Measurements from ENCODE around the gene ASXL1. TPM values are rescaled to one million over a fixed set of nuclear protein-coding genes. Genes with fewer than 3 reads are reported as not detected.

ASXL1 gene
- total and polyA plus RNA-seq, 2 donors from 2014 or later, result 16.2 to 71.1 TPM

- Histone ChIP-seq H3K27ac (ENCODE audit: low read depth in 2 of 2, low read length in 2 of 2) (no peak overlapping the region), H3K4me1 (ENCODE audit: control insufficient read depth in 2 of 3, insufficient read depth in 2 of 3, low read depth in 1 of 3, low read length in 3 of 3) (peaks cover 2 to 33% (median 6%) of the 10 kb centered on the region in 3 donors), H3K9ac (ENCODE audit: low read length in 3 of 3) (no peak overlapping the region), H3K36me3 (ENCODE audit: control insufficient read depth in 2 of 3, insufficient read depth in 3 of 3, low read length in 3 of 3) (peaks cover 3 to 5% (median 3%) of the 10 kb centered on the region in 3 donors), H3K4me3 (ENCODE audit: low read length in 3 of 3) (no peak overlapping the region), H3K27me3 (ENCODE audit: control insufficient read depth, insufficient read depth, low read length) (no peaks in the 10 kb centered on the region), H3K9me3 (ENCODE audit: control insufficient read depth in 2 of 3, insufficient read depth in 1 of 3, low read length in 3 of 3) (no peaks in the 10 kb centered on the region)
- no peak for TF ChIP-seq CTCF (IDR thresholded peaks at IDR 0.05; ENCODE audit: borderline replicate concordance, extremely low read depth, insufficient read depth)
- no peak for FAIRE-seq
- no peak for DNase-seq
- intact Hi-C loops (cut with DNase I), result no loop called here
These were observed 7.4 kb downstream of the ASXL1 start for GRCh38 chr20:32365564-32365963.

DNA sequence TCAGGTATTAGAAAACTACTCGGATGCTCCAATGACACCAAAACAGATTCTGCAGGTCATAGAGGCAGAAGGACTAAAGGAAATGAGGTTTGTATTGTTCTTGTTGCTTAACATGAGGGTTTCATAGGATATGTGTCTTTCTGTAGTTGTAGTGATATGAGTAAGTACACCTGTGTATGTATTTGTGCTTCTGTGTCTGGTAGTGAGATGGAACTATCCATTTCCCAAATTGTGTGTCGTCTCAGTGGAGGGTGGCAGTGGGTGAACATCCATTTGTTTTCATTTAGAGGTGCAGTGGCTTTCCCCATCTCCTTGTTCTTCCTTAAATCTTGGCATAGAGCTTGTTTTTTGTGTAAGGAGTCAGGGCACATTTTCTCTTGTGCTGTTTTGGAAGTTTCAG, 8.2 kb downstream of the ASXL1 start:
- FAIRE-seq, result no peak
- Histone ChIP-seq H3K4me3 (ENCODE audit: low read length in 3 of 3) (no peak overlapping the region), H3K4me1 (ENCODE audit: control insufficient read depth in 2 of 3, insufficient read depth in 2 of 3, low read depth in 1 of 3, low read length in 3 of 3) (peaks cover 0 to 30% (median 2%) of the 10 kb centered on the region in 3 donors), H3K9me3 (ENCODE audit: control insufficient read depth in 2 of 3, insufficient read depth in 1 of 3, low read length in 3 of 3) (no peaks in the 10 kb centered on the region), H3K27me3 (ENCODE audit: control insufficient read depth, insufficient read depth, low read length) (no peaks in the 10 kb centered on the region), H3K36me3 (ENCODE audit: control insufficient read depth in 2 of 3, insufficient read depth in 3 of 3, low read length in 3 of 3) (peaks cover 3 to 5% (median 3%) of the 10 kb centered on the region in 3 donors), H3K27ac (ENCODE audit: low read depth in 2 of 2, low read length in 2 of 2) (no peak overlapping the region), H3K9ac (ENCODE audit: low read length in 3 of 3) (no peak overlapping the region)
- no peak for DNase-seq
- TF ChIP-seq CTCF (IDR thresholded peaks at IDR 0.05; ENCODE audit: borderline replicate concordance, extremely low read depth, insufficient read depth), result no peak
- intact Hi-C loops (cut with DNase I), result no loop called here

DNA sequence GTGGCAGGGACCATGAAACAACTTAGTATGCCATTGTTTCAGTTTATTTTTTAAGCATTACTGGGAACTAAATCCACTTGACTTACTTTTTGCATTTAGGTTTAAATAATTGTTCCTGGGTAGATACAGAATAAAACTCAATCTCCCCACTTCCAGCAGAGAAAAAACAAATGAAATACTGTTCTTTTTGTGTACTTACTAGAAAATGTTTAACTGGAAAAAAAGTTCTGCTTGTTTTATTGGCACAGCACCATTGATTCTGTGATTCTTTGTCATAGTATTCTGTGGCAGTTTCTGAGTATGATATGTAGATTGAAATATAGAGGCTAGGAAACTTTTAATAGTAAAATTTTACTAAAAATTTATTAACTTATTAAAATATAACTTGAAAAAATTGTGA, 10.2 kb downstream of the ASXL1 start:
- FAIRE-seq, result peak; percentile 53

More for the DNA sequence above, 10.2 kb downstream of the ASXL1 start:
- Histone ChIP-seq H3K27ac (ENCODE audit: low read depth in 2 of 2, low read length in 2 of 2) (no peak overlapping the region), H3K4me3 (ENCODE audit: low read length in 3 of 3) (no peak overlapping the region), H3K27me3 (ENCODE audit: control insufficient read depth, insufficient read depth, low read length) (no peaks in the 10 kb centered on the region), H3K4me1 (ENCODE audit: control insufficient read depth in 2 of 3, insufficient read depth in 2 of 3, low read depth in 1 of 3, low read length in 3 of 3) (peaks cover 0 to 28% (median 2%) of the 10 kb centered on the region in 3 donors), H3K9me3 (ENCODE audit: control insufficient read depth in 2 of 3, insufficient read depth in 1 of 3, low read length in 3 of 3) (no peaks in the 10 kb centered on the region), H3K9ac (ENCODE audit: low read length in 3 of 3) (no peak overlapping the region), H3K36me3 (ENCODE audit: control insufficient read depth in 2 of 3, insufficient read depth in 3 of 3, low read length in 3 of 3) (peaks cover 3 to 5% (median 3%) of the 10 kb centered on the region in 3 donors)
- DNase-seq, result no peak
- intact Hi-C loops (cut with DNase I), result no loop called here
- TF ChIP-seq CTCF (IDR thresholded peaks at IDR 0.05; ENCODE audit: borderline replicate concordance, extremely low read depth, insufficient read depth), result no peak
